ENCODE results near the gene KDM5A.
"Not testable (repeated sequence)": the region's sequence is repeated elsewhere in the genome, so short reads cannot be mapped to it uniquely, and the experiment has no call there.

Gene KDM5A

DNA sequence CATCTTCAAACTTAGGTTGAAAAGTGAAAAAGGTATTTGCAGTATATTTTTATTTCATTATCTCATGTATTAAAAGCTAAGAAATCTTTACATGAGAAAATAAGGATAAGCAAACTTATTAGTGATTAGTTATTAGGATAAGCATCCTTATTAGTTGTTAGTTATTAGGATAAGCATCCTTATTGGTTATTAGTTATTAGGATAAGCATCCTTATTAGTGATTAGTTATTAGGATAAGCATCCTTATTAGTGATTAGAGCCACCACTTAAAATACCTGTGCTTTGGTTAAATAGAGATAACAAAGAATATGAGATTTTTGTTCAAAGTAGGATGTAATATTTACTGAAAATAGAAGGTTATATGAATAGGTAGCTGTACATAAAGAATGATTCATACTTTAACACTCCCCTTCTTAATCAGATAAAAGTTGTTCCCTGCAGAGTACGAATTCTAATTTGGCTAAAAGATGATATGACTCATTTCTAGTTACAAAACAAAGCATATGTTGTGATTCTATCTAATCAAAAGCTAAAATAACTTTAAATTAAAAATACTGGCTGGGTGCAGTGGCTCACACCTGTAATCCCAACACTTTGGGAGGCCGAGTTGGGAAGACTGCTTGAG lies 56.4 kb downstream of the KDM5A start:
- no peak for DNase-seq (ENCODE audit: low read depth, low spot score)

DNA sequence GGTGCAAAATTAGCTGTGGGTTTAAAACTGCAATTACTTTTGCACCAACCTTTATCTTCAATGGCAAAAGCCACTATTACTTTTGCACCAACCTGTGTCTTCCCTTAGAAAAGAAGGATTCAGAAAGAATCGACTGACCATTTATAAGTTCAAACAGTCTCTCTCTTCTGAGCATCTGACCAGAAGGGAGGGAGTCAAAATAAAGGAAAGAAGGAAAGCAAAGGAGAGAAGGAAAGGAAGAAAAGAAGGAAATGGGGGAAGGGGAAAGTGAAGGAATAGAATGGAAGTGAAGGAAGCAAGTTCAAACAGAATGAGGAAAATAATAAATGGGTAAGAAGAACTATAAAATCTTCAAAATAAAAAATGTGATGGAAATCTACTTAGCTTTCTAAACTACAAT lies 57.8 kb downstream of the KDM5A start:
- DNase-seq (ENCODE audit: low read depth, low spot score), result no peak

DNA sequence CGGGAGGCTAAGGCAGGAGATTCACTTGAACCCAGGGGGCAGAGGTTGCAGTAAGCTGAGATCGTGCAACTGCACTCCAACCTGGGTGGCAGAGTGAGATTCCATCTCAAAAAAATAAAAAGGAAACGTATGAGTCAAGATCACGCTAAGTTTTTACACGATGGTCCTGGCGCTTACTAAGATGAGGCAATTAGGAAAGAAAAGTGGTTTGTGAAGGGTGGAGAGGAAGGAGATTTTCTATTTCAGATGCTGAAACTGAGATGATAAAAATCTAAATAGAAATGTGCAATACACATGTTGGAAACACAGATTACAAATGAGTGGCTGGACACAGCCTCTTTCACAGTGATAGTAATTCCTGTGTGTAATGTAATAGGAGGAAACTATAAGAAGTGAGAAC lies 63.2 kb downstream of the KDM5A start:
- DNase-seq (ENCODE audit: low read depth, low spot score), result no peak

DNA sequence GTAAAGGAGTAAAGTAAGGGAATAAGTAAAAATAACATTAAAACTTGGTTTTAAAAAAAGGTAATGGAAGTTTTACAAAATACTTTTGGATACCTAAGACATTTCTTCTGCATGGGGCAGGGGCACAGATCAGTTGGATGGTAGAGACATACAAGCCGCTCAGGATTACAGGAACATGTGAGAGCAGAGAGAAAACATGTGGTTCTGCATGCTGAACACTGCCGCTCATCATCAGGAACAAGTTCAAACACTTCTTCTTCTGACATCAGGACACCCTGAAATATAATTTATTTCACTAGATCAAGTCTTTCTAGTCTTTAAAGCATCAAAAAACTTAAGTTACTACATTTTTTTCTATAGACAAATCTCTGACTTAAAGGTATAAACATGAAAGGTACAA lies 65.6 kb downstream of the KDM5A start:
- no peak for DNase-seq (ENCODE audit: low read depth, low spot score)

DNA sequence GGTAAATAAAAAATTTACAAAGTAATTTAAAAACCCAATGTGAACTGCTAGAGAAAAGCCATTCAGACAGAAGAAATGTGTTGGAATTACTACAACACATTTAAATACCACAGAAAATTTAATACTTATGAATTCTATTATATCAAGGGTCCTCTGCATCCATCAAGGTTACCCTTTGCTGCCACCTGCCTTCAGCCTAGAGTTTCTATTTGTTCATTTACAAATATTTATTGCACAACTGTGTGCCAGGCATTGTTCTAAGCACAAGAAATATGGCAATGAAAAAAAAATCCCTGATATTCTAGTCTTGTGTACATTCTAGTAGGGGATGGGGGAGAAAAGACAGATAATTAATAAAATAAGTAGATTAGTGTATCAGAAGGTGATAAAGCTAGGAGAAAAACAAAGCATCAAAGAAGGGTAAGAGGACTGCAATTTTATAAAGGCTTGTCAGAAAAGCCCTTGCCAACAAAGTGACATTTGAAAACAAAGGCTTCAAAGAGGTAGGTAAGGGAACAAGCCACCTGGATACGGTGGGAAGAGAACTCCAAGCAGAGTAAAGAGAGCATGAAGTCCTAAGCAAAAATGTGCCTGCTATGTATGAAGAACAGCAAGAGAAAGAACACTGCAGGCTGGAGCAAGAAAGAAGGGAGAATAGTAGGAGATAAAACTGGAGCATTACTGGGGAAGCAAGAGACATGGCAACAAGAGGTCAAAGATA lies 67.4 kb downstream of the KDM5A start:
- no peak for DNase-seq (ENCODE audit: low read depth, low spot score)

DNA sequence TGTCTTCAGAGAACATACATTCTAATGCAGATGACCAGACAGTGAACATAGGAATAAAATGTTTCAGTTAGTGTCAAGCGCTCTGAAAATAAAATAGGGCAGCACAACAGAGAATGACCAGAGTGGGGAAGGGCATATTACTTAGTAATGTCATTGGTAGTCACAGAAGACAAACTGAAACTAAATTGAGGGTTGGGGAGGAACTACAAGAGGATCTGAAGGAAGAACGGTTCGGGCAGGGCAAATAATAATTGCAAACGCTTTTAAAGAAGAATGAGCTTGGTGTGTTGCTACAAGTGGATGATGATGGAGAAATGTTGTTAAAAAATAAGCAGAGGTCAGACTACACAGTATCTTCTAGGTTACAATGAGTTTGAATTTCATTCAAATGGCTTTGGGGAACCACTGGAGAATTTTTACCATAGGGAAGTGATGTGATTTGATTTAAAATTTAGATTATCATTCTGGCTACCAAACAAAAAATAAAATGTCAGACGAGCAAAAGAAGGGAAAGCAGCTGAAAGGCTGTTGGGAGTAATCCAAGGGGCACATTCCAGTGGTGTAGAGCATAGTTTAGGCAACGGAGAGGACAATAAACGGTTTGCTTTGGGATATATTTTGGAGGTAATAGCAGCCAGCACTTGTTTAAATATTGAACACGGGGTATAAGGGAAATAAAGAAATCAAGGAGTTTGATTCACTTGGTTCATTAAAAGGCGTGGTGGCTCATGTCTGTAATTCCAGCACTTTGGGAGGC lies 70.2 kb downstream of the KDM5A start:
- DNase-seq (ENCODE audit: low read depth, low spot score), result no peak

DNA sequence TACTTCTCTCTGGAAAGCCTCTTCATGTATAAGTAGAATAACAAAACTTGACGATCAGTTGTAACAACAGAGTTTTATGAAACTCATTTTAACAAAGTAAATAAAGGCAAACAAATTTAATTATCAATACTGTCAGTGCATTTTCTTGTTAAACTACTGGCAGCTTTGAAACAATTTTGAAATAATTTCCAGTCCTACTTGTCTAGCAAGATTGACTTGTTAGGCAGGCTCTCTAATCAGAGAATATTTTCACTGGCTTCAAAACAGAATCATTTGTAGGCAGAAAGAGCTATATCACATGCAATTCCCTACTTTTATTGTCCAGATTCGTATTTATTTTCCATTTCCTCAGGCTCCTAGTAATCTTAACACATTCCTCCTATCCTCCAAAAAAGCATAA lies 80.6 kb downstream of the KDM5A start:
- DNase-seq (ENCODE audit: low read depth, low spot score), result no peak

DNA sequence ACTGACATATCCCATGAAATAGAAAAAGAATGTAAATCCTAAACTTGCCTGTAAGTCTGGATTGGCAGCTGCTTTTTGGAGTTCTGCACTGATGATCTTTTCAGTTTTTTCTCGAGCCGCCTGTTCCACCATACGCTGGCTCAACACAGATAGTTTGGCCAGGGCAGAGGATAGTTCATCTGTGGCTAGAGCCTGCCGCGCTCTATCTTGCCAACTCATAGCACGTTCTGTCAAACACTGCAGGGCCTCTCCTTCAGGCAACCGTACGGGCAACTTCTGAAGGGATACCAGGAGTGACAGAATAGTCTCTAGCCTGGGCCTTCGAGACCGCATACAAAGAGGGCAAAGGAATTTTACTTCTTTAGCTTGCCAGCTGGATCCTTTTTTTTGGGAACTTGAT lies 81.7 kb downstream of the KDM5A start:
- no peak for DNase-seq (ENCODE audit: low read depth, low spot score)

DNA sequence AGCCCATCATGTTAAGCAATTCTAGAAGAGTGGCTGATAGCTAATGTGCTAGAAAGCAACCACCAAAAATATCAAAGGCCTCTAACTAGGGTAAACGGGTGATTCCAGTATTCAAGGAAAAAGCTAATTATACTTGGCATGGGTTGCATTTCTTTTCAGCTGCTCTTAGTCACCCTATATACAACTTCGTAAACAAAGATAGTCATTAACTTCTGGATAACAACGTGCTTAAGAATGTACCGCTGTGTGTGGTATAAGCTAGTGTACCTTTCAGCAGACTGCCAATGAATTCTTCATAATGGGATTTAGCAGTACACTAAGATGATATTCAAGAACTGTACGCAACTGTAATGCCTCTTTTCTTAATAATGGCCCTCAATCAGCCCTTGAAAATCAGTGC lies 84.3 kb downstream of the KDM5A start:
- DNase-seq (ENCODE audit: low read depth, low spot score), result no peak

DNA sequence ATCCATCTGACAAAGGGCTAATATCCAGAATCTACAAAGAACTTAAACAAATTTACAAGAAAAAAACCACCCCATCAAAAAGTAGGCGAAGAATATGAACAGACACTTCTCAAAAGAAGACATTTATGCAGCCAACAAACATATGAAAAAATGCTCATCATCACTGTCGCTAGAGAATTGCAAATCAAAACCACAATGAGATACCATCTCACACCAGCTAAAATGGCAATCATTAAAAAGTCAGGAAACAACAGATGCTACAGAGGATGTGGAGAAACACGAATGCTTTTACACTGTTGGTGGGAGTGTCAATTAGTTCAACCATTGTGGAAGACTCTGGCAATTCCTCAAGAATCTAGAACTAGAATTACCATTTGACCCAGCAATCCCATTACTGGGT lies 86.4 kb downstream of the KDM5A start:
- DNase-seq (ENCODE audit: low read depth, low spot score), result not testable (repeated sequence)

DNA sequence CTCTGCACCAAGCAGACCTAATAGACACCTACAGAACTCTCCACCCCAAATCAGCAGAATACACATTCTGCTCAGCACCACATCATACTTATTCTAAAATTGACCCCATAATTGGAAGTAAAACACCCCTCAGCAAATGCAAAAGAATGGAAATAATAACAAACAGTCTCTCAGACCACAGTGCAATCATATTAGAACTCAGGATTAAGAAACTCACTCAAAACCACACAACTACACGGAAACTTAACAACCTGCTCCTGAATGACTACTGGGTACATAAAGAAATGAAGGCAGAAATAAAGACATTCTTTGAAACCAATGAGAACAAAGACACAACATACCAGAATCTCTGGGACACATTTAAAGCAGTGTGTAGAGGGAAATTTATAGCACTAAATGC lies 89.0 kb downstream of the KDM5A start:
- not testable (repeated sequence) for DNase-seq (ENCODE audit: low read depth, low spot score)

DNA sequence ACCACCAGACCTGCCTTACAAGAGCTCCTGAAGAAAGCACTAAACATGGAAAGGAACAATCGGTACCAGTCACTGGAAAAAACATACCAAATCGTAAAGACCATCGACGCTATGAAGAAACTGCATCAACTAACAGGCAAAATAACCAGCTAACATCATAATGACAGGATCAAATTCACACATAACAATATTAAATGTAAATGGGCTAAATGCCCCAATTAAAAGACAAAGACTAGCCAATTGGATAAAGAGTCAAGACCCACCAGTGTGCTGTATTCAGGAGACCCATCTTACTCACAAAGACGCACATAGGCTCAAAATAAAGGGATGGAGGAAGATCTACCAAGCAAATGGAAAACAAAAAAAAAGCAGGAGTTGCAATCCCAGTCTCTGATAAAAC lies 89.6 kb downstream of the KDM5A start:
- not testable (repeated sequence) for DNase-seq (ENCODE audit: low read depth, low spot score)

DNA sequence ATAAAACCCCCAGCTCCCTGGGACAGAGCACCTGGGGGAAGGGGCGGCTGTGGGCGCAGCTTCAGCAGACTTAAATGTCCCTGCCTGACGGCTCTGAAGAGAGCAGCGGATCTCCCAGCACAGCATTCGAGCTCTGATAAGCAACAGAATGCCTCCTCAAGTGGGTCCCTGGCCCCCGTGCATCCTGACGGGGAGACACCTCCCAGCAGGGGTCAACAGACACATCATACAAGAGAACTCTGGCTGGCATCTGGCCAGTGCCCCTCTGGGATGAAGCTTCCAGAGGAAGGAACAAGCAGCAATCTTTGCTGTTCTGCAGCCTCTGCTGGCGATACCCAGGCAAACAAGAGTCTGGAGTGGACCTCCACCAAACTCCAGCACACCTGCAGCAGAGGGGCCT lies 91.1 kb downstream of the KDM5A start:
- not testable (repeated sequence) for DNase-seq (ENCODE audit: low read depth, low spot score)

DNA sequence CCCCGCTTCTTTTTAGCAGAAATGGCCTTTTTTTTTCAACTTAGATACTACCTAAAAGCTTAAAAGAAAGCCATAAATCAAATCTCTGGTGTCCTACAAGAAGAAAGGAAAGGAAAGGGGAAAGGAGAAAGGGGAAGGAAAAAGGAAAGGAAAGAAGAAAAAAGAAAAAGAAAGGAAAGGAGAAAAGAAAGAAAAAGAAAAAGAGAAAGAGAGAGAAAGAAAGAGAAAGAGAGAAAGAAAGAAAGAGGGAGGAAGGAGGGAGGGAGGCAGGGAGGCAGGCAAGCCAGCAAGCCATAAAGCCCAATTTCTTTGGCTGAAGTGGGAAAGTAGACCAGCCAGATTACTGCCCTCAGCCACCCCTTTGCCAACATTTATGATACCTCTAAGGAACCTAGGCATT lies 94.0 kb downstream of the KDM5A start:
- DNase-seq (ENCODE audit: low read depth, low spot score), result no peak

DNA sequence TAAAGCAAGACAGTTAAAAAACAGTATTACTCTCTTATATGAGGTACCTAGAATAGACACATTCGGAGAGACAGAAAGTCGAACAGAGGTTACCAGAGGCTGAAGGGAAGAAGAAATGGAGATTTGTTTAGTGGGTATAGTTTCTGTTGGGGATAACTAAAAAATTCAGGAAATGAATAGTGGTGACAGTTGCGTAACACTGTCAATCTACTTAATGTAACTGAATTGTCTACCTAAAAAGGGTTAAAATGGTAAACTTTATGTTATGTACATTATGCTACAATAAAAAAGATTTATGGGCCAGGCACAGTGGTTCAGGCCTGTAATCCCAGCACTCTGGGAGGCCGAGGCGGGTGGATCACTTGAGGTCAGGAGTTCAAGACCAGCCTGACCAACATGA lies 95.9 kb downstream of the KDM5A start:
- no peak for DNase-seq (ENCODE audit: low read depth, low spot score)

DNA sequence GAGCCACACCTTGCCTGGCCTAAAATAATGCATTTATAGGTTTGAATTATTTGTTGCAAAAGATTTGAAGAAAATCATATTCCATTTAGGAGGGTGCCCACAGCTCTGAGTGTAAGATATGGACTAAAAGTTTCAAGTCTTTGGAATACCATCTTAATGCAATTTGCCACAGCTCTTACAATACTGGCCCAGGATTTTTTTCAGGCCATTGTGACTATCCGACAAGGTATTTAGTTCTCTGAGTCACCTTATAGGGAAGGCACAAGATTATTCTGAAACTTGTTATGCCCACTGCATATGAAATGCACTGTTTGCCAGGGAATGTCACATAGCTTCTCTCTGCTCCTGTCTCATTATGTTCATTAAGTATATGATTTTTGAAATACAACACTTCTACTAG lies 96.9 kb downstream of the KDM5A start:
- no peak for DNase-seq (ENCODE audit: low read depth, low spot score)

DNA sequence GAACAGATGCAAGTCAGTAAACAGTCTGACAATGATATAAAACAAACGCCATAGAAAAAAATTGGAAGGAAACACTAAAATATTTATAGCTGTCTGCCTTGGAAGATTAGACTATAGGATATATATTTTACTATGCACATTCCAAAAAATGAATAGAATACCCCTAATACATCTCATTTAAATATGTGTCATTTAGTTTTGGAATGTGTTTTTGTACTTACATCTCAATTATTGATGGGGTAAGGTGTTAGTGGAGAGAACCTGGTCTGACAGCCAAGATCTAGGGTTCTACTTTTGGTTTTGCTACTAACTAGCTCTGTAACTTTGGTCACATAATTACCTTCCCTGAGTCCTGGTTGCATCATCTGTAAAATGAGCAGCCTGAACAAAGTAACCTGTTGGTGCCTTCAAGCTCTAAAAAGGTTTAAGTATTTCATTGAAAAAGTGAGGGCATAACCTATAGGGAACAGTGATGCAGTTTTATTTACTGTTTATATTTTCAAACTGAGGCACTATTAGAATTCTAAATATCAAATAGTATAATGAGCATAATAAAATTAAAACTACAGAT lies 97.9 kb downstream of the KDM5A start:
- DNase-seq (ENCODE audit: low read depth, low spot score), result no peak

DNA sequence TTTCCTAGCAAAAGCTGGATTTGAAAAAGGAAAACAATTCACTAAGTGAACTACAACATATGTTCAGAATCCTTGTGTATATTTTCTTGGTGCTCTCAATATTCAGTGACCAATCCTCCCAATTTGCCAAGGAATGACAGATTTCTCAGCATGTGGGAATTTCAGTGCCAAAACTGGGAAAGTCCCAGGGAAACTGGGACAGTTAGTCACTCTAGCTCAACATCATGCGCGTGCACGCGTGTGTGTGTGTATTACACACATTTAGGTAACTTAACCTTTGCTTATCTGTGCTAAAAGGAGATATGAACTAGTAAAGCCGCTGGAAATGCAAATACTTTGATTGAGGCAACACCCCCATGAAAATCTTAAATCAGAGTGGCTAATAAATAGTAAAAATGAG lies 100.4 kb downstream of the KDM5A start:
- DNase-seq (ENCODE audit: low read depth, low spot score), result no peak

DNA sequence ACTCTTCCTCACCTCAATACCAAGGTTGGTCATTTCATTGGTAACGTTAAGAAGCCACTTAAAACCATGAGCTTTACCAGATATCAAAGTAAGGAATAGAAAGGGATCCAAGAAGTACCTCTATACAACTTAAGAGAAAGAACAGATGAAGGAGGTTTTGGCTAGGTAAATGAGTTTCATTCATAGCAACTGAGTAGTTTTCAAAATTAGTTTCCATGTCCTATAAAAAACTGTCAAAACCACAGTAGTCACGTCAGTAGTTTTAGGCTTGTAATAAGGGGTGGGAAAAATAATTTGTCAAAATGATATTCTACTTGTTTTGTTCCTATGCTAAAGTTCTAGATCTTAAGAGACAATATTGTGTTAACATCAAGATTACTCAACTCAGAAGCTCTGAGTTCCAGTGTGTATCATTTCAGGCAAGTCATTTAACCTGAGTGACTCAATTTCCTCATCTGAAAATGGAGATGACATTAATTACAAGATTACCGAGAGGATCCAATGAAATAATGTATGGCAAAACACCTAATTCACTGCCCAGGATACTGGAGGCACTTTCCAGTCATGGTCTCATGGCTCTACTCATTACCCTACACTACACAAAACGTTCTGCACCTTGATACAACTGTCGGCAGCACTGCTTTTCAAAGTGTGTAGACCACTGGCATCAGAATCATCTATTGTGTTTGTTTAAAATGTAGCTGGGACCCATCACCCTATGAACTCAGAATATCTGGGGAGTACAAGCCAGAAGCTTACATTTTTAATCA lies 102.4 kb downstream of the KDM5A start:
- DNase-seq (ENCODE audit: low read depth, low spot score), result no peak

DNA sequence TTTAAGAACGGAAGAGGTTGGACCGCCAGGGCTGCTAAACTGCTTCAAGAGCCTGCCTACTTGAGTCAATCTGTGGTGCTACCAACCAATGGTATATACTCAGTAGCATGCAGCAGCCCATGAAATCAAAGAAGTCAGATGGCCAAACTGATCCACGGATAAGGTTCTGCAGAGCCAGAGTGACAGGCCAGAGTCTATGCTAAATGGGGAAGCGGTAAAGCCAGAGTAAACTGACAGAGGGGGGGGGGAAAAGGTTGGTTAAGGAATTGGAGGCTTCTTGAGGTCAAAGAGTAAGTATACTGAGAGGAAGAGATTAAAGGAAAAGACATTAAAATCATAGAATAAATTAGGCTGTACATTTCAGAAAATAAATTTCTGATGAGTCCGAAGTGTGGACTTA lies 111.1 kb downstream of the KDM5A start:
- no peak for DNase-seq (ENCODE audit: low read depth, low spot score)

DNA sequence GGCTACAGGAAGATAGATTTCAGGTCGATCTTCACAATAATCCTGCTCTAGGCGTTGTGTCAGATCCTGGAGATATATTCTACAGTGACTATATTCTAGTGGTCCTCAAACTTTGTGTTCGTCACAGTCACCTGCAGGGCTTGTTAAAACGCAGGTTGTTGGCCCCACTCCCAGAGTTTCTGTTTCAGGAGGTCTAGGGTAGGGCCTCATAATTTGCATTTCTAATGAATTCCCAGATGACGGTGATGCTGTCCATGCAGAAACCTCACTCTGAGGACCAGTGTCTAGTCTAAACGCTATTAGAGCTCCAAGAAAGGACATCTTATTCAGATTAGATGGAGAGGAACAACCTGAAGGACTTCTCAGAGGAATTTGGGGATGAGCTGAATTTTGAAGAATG lies 113.3 kb downstream of the KDM5A start:
- DNase-seq (ENCODE audit: low read depth, low spot score), result no peak

DNA sequence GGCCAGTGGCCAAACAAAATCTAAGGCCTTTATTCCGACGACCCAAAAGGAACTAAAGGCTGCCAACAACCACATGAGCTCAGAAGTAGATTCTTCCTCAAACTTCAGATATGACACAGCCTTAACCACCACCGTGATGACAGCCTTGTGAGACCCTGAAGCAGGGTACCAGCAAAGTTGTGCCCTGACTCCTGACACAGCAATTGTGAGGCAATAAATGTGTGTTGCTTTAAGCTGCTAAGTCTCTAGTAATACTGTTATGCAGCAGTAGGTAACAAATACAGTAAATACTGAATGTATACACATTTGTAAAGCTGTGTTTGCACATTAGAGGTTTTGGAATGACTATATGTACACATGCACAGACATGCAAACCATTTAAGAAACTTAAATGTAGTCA lies 115.7 kb downstream of the KDM5A start:
- DNase-seq (ENCODE audit: low read depth, low spot score), result no peak

Data from iPS DF 19.7 (cell line).